HUES6 (cell line): ENCODE data around the gene SMCP.

ENCODE experiments used
- H3K27ac ChIP-seq: 2 replicates; pipeline ENCODE4 v1.7.0; 2013; ENCODE audit warnings: low read depth, mild to moderate bottlenecking, low read length, inconsistent platforms
- H3K27me3 ChIP-seq: 2 replicates; pipeline ENCODE4 v1.6.1; 2013; ENCODE audit warnings: low read length; ENCODE audit not compliant: control insufficient read depth, insufficient read depth
- H3K36me3 ChIP-seq: 2 replicates; pipeline ENCODE4 v1.6.1; 2013; ENCODE audit warnings: low read length; ENCODE audit not compliant: control insufficient read depth, insufficient read depth
- H3K4me1 ChIP-seq: 2 replicates; pipeline ENCODE4 v1.6.1; 2013; ENCODE audit warnings: low read length; ENCODE audit not compliant: control insufficient read depth, insufficient read depth
- H3K4me3 ChIP-seq: 2 replicates; pipeline ENCODE4 v1.5.1; 2013; ENCODE audit warnings: low read depth, low read length
- H3K9ac ChIP-seq: one replicate; pipeline ENCODE4 v1.6.1; 2013; ENCODE audit warnings: mild to moderate bottlenecking, low read length
- H3K9me3 ChIP-seq: 2 replicates; pipeline ENCODE4 v1.6.1; 2013; ENCODE audit warnings: low read depth, low read length; ENCODE audit not compliant: control insufficient read depth, insufficient read depth

Gene SMCP

GRCh38 chr1:152870831-152871730, 7.0 kb upstream of the SMCP start:
- no peak overlapping the region for H3K9ac ChIP-seq
- H3K27me3 ChIP-seq: no peaks in the 10 kb centered on the region
- no peaks in the 10 kb centered on the region; the same call in 1 of the 2 replicates for H3K9me3 ChIP-seq
- no peaks in the 10 kb centered on the region for H3K36me3 ChIP-seq
- H3K4me1 ChIP-seq: no peaks in the 10 kb centered on the region
- H3K27ac ChIP-seq: no peak overlapping the region
- H3K4me3 ChIP-seq: peak overlapping the region; percentile 39; the same call in 1 of the 2 replicates

DNA sequence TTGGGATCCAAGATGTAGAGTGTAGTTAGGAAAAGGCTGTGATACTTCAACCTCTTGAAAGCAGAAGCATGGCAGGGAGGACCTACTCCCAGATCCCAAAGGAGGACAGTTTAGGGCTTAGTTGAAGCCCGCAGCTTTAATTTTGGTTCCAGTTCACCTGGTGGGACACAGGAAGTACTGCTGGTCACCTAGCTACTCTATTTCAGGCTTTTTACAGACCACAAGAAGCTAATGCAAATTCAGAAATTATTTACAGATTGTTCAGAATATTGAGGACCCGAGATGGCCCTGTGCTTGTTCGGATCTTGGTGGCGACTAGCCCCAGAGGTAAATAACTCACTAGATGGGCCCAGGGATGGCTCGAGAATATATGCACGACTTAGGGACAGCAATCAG, 6.4 kb upstream of the SMCP start:
- Histone ChIP-seq H3K4me3 (no peak overlapping the region), H3K27me3 (no peaks in the 10 kb centered on the region), H3K9ac (no peak overlapping the region), H3K4me1 (no peaks in the 10 kb centered on the region), H3K9me3 (no peaks in the 10 kb centered on the region; the same call in 1 of the 2 replicates), H3K27ac (no peak overlapping the region), H3K36me3 (no peaks in the 10 kb centered on the region)

DNA sequence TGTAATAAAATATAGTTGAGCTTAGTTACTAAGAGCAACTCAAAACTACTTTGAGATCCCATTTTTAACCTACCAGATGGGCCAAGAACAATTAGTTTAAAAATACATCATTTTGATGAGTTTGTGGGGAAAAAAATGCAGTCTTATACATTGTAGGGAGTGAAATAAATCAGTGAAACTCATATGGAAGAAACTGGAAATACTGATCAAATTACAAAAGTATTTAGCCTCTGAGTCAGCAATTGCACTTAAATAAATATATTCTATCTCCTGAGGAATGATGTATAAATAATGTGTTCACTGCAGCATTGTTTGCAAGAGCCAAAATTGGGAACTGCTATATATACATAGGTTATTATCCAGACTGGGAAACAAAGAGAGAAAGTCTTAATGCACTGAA, 4.6 kb upstream of the SMCP start:
- Histone ChIP-seq H3K27ac (no peak overlapping the region), H3K27me3 (no peaks in the 10 kb centered on the region), H3K36me3 (no peaks in the 10 kb centered on the region), H3K4me3 (no peak overlapping the region), H3K4me1 (no peaks in the 10 kb centered on the region), H3K9me3 (no peaks in the 10 kb centered on the region; the same call in 1 of the 2 replicates), H3K9ac (no peak overlapping the region)

GRCh38 chr1:152876827-152877226, 1.3 kb upstream of the SMCP start:
- Histone ChIP-seq H3K4me3 (no peak overlapping the region), H3K9me3 (no peaks in the 10 kb centered on the region; the same call in 1 of the 2 replicates), H3K27me3 (no peaks in the 10 kb centered on the region), H3K9ac (no peak overlapping the region), H3K27ac (no peak overlapping the region), H3K4me1 (no peaks in the 10 kb centered on the region), H3K36me3 (no peaks in the 10 kb centered on the region)

DNA sequence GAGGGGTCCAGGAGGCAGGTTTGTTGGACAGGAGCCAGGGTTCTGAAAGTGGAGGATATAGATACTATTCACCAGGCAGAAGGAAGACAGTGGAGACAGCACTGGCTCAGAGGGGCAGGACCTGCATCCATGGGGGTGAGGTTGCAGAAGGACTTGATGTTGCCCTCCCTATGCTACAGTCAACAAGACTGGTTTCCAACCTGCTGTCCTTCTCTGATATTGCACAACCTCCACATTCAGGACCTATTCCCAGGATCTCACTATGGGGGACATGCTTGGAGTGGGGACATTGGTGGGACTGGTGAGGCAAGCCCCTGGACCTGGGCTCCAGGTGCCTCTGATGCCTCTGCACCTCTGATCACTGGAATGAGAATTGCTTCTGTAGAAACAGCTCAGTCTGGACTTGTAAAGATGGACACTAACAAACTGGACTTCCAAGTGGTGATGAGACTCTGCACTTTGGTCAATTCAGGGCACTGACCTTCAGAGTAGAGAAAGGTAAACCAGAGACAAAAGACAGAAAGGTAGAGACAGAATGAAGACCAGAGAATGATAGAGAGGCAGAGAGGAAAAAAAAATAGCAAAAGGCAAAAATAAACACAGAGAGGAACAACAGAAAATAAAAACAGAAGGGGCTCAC, 1.6 kb downstream of the SMCP start:
- H3K4me1 ChIP-seq: no peaks in the 10 kb centered on the region
- H3K27ac ChIP-seq: no peak overlapping the region
- H3K4me3 ChIP-seq: no peak overlapping the region
- H3K36me3 ChIP-seq: no peaks in the 10 kb centered on the region
- H3K9me3 ChIP-seq: peaks cover 7% of the 10 kb centered on the region; the same call in 1 of the 2 replicates
- no peak overlapping the region for H3K9ac ChIP-seq
- no peaks in the 10 kb centered on the region for H3K27me3 ChIP-seq

DNA sequence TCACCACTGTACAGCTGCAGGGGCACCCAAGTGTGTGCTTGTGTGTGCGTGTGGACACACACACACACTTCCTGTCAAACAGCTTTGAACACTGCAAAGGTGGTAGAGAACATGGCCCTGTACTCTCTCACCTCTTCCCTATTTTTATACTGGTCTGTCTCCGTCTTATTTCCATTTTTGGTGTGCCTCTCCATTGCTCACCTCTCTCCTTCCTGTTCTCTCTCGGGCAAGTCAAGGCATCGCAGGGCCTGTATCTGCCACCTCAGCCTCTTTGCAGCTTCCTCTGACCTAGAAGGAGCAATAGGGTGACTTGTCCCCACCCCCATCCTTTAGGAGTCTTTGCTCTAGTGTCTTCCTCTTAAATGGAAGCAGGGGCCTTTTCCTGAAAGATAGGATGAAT, 2.2 kb downstream of the SMCP start:
- Histone ChIP-seq H3K4me3 (no peak overlapping the region), H3K27me3 (no peaks in the 10 kb centered on the region), H3K9me3 (peaks cover 9% of the 10 kb centered on the region; the same call in 1 of the 2 replicates), H3K27ac (no peak overlapping the region), H3K36me3 (no peaks in the 10 kb centered on the region), H3K4me1 (no peaks in the 10 kb centered on the region), H3K9ac (no peak overlapping the region)

DNA sequence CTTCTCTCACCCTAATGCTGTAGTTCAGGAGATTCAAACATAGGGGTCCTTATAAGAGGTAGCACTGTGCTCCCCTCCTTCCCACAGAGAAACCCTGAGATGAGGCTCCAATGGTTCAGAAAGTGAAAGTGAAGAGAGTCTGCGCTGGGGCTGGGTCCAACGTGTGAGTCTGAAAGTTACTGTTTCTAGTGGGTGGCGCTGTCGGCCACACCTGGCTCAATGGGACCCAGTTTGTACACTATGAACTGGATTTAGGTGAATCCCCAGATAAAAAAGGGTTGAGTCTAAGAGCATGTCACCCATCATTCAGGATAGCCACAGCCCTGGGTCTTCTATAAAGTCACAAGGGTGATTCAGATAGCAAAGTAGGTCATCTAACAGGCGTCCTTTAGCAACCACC, 2.8 kb downstream of the SMCP start:
- Histone ChIP-seq H3K4me3 (no peak overlapping the region), H3K27ac (no peak overlapping the region), H3K9me3 (peaks cover 9% of the 10 kb centered on the region; the same call in 1 of the 2 replicates), H3K4me1 (no peaks in the 10 kb centered on the region), H3K36me3 (no peaks in the 10 kb centered on the region), H3K27me3 (no peaks in the 10 kb centered on the region), H3K9ac (no peak overlapping the region)

- H3K27ac ChIP-seq: no peak overlapping the region
- H3K36me3 ChIP-seq: no peaks in the 10 kb centered on the region
- H3K4me3 ChIP-seq: no peak overlapping the region
- no peaks in the 10 kb centered on the region; the same call in 1 of the 2 replicates for H3K27me3 ChIP-seq
- no peaks in the 10 kb centered on the region for H3K4me1 ChIP-seq
- H3K9ac ChIP-seq: no peak overlapping the region
- peaks cover 9% of the 10 kb centered on the region; the same call in 1 of the 2 replicates for H3K9me3 ChIP-seq
These were observed 6.0 kb downstream of the SMCP start for GRCh38 chr1:152884085-152884484.

DNA sequence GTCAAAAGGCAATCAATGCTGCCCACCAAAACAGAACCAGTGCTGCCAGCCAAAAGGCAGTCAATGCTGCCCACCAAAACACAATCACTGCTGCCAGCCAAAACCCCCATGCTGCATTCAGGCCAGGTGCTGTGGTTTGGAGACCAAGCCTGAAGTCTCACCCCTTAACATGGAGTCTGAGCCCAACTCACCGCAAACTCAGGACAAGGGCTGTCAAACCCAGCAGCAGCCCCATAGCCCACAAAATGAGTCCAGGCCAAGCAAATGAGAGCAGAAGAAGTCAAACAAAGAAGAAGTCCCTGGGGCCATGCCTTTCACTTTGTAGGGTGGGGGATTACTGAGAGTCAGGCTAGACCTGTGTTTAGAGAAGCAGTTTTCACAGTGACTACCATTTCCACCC, 6.4 kb downstream of the SMCP start:
- Histone ChIP-seq H3K9me3 (peaks cover 9% of the 10 kb centered on the region; the same call in 1 of the 2 replicates), H3K4me3 (no peak overlapping the region), H3K27ac (no peak overlapping the region)

GRCh38 chr1:152884966-152885624, 7.0 kb downstream of the SMCP start:
- Histone ChIP-seq H3K4me3 (no peak overlapping the region), H3K9ac (no peak overlapping the region), H3K27ac (no peak overlapping the region)

More for the DNA sequence above, 6.4 kb downstream of the SMCP start:
- Histone ChIP-seq H3K4me1 (no peaks in the 10 kb centered on the region), H3K27me3 (no peaks in the 10 kb centered on the region; the same call in 1 of the 2 replicates), H3K9ac (no peak overlapping the region), H3K36me3 (no peaks in the 10 kb centered on the region)

More at GRCh38 chr1:152884966-152885624, 7.0 kb downstream of the SMCP start:
- peaks cover 9% of the 10 kb centered on the region; the same call in 1 of the 2 replicates for H3K9me3 ChIP-seq
- H3K36me3 ChIP-seq: no peaks in the 10 kb centered on the region
- H3K27me3 ChIP-seq: no peaks in the 10 kb centered on the region; the same call in 1 of the 2 replicates
- H3K4me1 ChIP-seq: no peaks in the 10 kb centered on the region
